Measurements from ENCODE around the gene ACAP2. TPM values are rescaled to one million over a fixed set of nuclear protein-coding genes. Genes with fewer than 3 reads are reported as not detected.
"Not testable (repeated sequence)": the region's sequence is repeated elsewhere in the genome, so short reads cannot be mapped to it uniquely, and the experiment has no call there.

The ACAP2 gene
- total and polyA plus RNA-seq, 12 donors, result 4.3 to 26.7 (median 15.0) TPM

- no peak for ATAC-seq
Observed at GRCh38 chr3:195230244-195230643, 212.6 kb downstream of the ACAP2 start.

GRCh38 chr3:195228886-195229285, 213.9 kb downstream of the ACAP2 start:
- H3K4me3 ChIP-seq, H3K27ac ChIP-seq, H3K4me1 ChIP-seq, ATAC-seq, H3K9me3 ChIP-seq, H3K27me3 ChIP-seq: not testable (repeated sequence)
- H3K36me3 ChIP-seq, result peaks cover 0 to 13% (median 0%) of the 10 kb centered on the region in 9 donors
- intact Hi-C loops (cut with DNase I), result loop anchor here in 2 of 10 donors (5.0 kb wide), 2 partner anchors 77 to 92 kb away; no protein-coding TSS in a partner anchor
- 96 to 97% methylated on average over 5 of the region's 5 CpGs for WGBS, 2 donors
- peak in 1 of 2 donors; percentile 0 for DNase-seq

More at GRCh38 chr3:195230244-195230643, 212.6 kb downstream of the ACAP2 start:
- peak in 1 of 2 donors; percentile 0 for DNase-seq
- Histone ChIP-seq H3K9me3 (peaks cover 0 to 6% (median 0%) of the 10 kb centered on the region in 11 donors), H3K27ac (no peak overlapping the region), H3K4me3 (no peak overlapping the region), H3K27me3 (no peaks in the 10 kb centered on the region), H3K4me1 (no peaks in the 10 kb centered on the region), H3K36me3 (peaks cover 0 to 9% (median 0%) of the 10 kb centered on the region in 9 donors)
- intact Hi-C loops (cut with DNase I), result loop anchor here in 1 of 10 donors (10.0 kb wide), 1 partner anchor 55 kb away; no protein-coding TSS in a partner anchor
- TF ChIP-seq CTCF (IDR thresholded peaks at IDR 0.05), result no peak
- 98 to 100% methylated on average over 1 of the region's 1 CpG for WGBS, 2 donors

- Histone ChIP-seq H3K9me3 (peaks cover 0 to 6% (median 0%) of the 10 kb centered on the region in 11 donors), H3K27ac (no peak overlapping the region), H3K4me1 (peaks cover 10 to 18% (median 12%) of the 10 kb centered on the region in 9 donors), H3K36me3 (peaks cover 0 to 13% (median 0%) of the 10 kb centered on the region in 9 donors), H3K27me3 (no peaks in the 10 kb centered on the region), H3K4me3 (no peak overlapping the region)
- 93 to 95% methylated on average over 6 of the region's 6 CpGs for WGBS, 2 donors
- intact Hi-C loops (cut with DNase I), result loop anchor here in 2 of 10 donors (5.0 kb wide), 2 partner anchors 76 to 91 kb away; no protein-coding TSS in a partner anchor
- ATAC-seq (no peak), DNase-seq (no peak)
- no peak for TF ChIP-seq CTCF (IDR thresholded peaks at IDR 0.05)
Observed at GRCh38 chr3:195227871-195228270, 214.9 kb downstream of the ACAP2 start.

- Histone ChIP-seq H3K4me1 (peaks cover 10 to 22% (median 13%) of the 10 kb centered on the region in 9 donors), H3K27ac (no peak overlapping the region), H3K4me3 (no peak overlapping the region), H3K9me3 (peaks cover 0 to 6% (median 0%) of the 10 kb centered on the region in 11 donors), H3K36me3 (peaks cover 0 to 13% (median 0%) of the 10 kb centered on the region in 9 donors), H3K27me3 (no peaks in the 10 kb centered on the region)
- intact Hi-C loops (cut with DNase I), result loop anchor here in 2 of 10 donors (5.0 kb wide), 2 partner anchors 75 to 90 kb away; no protein-coding TSS in a partner anchor
- ATAC-seq (peak in 4 of 8 donors; percentile 39 to 70 (median 58)), DNase-seq (no peak)
- 69 to 70% methylated on average over 9 of the region's 9 CpGs for WGBS, 2 donors
- TF ChIP-seq CTCF (IDR thresholded peaks at IDR 0.05), result peak in 7 of 9 donors; percentile 1 to 60 (median 33)
Observed at GRCh38 chr3:195226900-195227447, 215.8 kb downstream of the ACAP2 start.

GRCh38 chr3:195226445-195226844, 216.4 kb downstream of the ACAP2 start:
- Histone ChIP-seq H3K36me3 (peaks cover 0 to 13% (median 0%) of the 10 kb centered on the region in 9 donors), H3K4me1 (peaks cover 10 to 27% (median 18%) of the 10 kb centered on the region in 9 donors), H3K9me3 (peaks cover 0 to 6% (median 0%) of the 10 kb centered on the region in 11 donors), H3K4me3 (no peak overlapping the region), H3K27ac (no peak overlapping the region), H3K27me3 (no peaks in the 10 kb centered on the region)
- 91 to 92% methylated on average over 7 of the region's 7 CpGs for WGBS, 2 donors
- ATAC-seq, result no peak
- no peak for TF ChIP-seq CTCF (IDR thresholded peaks at IDR 0.05)
- intact Hi-C loops (cut with DNase I), result loop anchor here in 2 of 10 donors (5.0 kb wide), 2 partner anchors 74 to 89 kb away; no protein-coding TSS in a partner anchor
- DNase-seq, result no peak

Measured in heart right ventricle (tissue), 16 donors.